Activated naive CD4-positive, alpha-beta T cell treated with anti-CD3 and anti-CD28 coated beads, Interleukin-2, amount 10 ng/mL, durations not matched to agents 5 hours and 36 hours (primary cell): ENCODE data around the gene CCL17. TPM values are rescaled to one million over a fixed set of nuclear protein-coding genes. Genes with fewer than 3 reads are reported as not detected.

Experiments used
- total RNA-seq, 2 experiments: library from RNA; stranded (reverse); gene quantifications; one replicate each; pipeline ENCODE4 v1.2.3, GENCODE V29; 2021

The CCL17 gene
- 1 to 10 TPM; 2.2 to 2.5 TPM for total RNA-seq

DNA sequence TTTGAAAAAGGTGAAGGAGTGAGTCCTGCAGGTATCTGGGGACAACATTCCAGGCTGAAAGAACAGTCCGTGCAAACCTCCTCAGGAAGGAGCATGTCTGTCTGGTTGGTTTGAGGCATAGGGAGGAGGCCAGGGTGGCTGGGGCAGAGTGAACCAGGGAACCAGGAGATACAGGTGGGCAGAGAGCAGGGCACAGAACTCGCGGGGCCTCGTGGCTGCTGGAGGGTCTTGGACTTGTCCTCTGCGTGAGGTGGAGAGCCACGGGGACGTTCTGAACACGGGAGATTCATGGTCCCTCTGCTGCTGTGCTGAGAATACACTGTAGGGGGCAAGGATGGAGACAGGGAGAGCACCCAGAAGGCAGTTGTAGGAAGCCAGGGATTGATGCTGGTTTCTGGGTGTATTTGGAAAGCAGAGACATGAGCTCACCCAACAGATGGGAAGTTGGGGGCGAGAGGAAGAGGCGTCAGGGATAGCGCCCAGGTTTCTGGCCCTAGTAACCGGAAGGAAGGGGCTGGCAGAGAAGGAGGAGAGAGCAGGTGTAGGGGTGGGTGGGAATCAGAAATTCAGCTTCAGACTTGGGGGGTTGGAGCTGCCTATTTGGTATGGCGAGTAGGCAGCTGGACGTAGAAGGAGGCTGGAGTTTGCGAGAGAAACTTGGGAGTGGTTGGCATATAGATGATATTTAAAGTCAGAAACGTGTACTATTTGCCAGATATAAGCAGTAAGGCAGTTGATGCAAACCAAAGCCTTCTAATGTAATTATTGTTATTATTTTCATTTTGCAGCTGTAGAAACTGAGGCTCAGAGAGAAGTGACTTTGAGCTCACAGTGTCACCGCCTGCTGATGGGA lies at the start of gene CCL17:
Gene CCL17 (plus strand): TSS at position 803 of the 853 bp plus-strand sequence. CDS start 9,166 bp downstream, outside the sequence.

DNA sequence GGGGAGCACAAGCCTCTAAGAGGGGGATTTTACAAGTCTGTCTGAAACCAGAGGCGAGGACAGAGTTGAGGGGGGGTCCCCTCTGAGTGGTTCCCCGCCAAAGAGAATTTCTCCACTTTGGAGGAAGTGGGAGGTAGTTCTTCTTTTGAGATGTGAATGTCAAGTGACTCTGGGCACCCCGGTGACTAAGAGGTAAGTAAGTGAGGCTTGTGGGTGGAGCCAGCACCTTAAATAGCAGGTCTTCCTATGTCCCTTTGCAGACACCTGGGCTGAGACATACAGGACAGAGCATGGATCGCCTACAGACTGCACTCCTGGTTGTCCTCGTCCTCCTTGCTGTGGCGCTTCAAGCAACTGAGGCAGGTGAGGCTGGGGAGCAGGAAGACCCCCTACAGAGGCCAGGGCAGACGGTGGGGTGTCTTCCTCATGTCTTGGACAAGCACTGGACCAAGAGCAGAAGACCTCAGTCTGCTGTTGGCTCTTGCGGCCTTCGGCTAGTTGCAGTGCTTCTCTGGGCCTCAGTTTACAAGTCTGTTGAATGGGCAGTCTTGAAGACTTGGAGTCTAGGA lies 46.0 kb upstream of the CCL17 start, which contains the start of gene CCL22:
Gene CCL22 (plus strand): TSS at position 257 of the 569 bp plus-strand sequence. CDS start 34 bp downstream, at position 291.

GRCh38 chr16:57372372-57373116 lies 32.0 kb upstream of the CCL17 start, which contains the start of gene CX3CL1:
Gene CX3CL1 (plus strand): TSS chr16:57372490. CDS start chr16:57372569, 79 bp downstream.

GRCh38 chr16:57447186-57447962 lies 42.8 kb downstream of the CCL17 start, which contains the start of the genes CIAPIN1 and COQ9:
Gene CIAPIN1 (minus strand): TSS chr16:57447385. CDS start chr16:57440928, 6,457 bp downstream.
Gene COQ9 (plus strand): TSS chr16:57447479. CDS start chr16:57447506, 27 bp downstream.

DNA sequence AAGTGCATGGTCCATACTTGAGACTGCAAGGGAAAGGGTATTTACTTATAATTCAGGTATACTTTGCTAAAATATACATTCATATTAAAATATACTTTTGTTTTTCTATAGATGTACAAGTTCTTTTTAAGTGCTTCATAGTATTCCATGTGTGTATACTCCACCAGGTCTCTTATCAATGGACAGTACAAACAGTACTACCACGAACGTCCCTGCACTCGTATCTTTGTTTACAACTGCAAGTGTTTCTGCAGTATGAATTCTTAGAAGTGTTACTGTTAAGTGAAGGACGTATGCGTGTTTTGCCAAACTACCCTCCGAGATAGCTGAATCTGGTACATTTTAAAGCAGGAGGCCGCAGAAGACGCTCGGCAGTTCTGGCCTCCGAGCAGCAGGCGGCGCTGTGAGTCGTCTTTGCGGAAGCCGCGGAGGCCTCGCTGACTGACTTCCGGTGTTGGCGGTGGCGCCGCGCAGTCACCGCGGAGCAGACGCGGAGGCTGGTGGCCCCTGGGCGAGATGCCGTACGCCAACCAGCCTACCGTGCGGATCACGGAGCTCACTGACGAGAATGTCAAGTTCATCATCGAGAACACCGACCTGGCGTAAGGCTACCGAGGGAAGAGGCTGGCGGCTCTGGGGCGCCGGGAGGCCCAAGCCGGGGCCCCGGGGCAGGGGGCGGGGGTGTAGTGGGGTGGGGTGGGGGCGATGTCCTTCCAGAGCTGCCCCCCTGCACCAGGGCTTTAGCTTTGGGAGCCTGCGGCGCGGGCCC lies 57.8 kb downstream of the CCL17 start, which contains the start of gene POLR2C:
Gene POLR2C (plus strand): TSS at position 471 of the 769 bp plus-strand sequence. CDS start 46 bp downstream, at position 517.

Other genes with a start within 250 kb of the CCL17 start
- 100 to 1,000 TPM; 112 to 113 TPM for gene PSME3IP1, start 218.7 kb upstream of the CCL17 start, total RNA-seq
- 10 to 100 TPM; 30.2 to 31.6 TPM for gene RSPRY1, start 218.4 kb upstream of the CCL17 start, total RNA-seq
- 10 to 100 TPM; 34.7 to 35.4 TPM for gene ARL2BP, start 159.5 kb upstream of the CCL17 start, total RNA-seq
- gene PLLP, start 120.1 kb upstream of the CCL17 start, total RNA-seq = under 1 TPM; 0.55 to 0.66 TPM
- gene CCL22, start 46.0 kb upstream of the CCL17 start, total RNA-seq = 1 to 10 TPM; 2.7 to 2.8 TPM
- not detected for gene CX3CL1, start 32.3 kb upstream of the CCL17 start, total RNA-seq
- gene CIAPIN1, start 42.6 kb downstream of the CCL17 start, total RNA-seq = 10 to 100 TPM; 36.9 to 39.9 TPM
- gene COQ9, start 42.7 kb downstream of the CCL17 start, total RNA-seq = 10 to 100 TPM; 29.6 to 31.9 TPM
- gene POLR2C, start 57.9 kb downstream of the CCL17 start, total RNA-seq = 10 to 100 TPM; 47.7 to 48.3 TPM
- gene DOK4, start 81.7 kb downstream of the CCL17 start, total RNA-seq = 1 to 10 TPM; 2.0 to 2.7 TPM
- gene CCDC102A, start 131.8 kb downstream of the CCL17 start, total RNA-seq = 1 to 10 TPM; 8.2 to 8.5 TPM
- gene ADGRG5, start 137.9 kb downstream of the CCL17 start, total RNA-seq = 1 to 10 TPM; 4.5 to 5.3 TPM
- under 1 TPM; 0.48 to 0.63 TPM for gene ADGRG1, start 223.9 kb downstream of the CCL17 start, total RNA-seq